Measurements from ENCODE around the gene CLCF1. TPM values are rescaled to one million over a fixed set of nuclear protein-coding genes. Genes with fewer than 3 reads are reported as not detected.

Gene CLCF1
- polyA plus RNA-seq = not detected in 2 replicates

GRCh38 chr11:67372993-67373647 is at the start of gene CLCF1:
TSS of gene CLCF1 (minus strand) at chr11:67373598. CDS start at chr11:67373539, 59 bp downstream.

DNA sequence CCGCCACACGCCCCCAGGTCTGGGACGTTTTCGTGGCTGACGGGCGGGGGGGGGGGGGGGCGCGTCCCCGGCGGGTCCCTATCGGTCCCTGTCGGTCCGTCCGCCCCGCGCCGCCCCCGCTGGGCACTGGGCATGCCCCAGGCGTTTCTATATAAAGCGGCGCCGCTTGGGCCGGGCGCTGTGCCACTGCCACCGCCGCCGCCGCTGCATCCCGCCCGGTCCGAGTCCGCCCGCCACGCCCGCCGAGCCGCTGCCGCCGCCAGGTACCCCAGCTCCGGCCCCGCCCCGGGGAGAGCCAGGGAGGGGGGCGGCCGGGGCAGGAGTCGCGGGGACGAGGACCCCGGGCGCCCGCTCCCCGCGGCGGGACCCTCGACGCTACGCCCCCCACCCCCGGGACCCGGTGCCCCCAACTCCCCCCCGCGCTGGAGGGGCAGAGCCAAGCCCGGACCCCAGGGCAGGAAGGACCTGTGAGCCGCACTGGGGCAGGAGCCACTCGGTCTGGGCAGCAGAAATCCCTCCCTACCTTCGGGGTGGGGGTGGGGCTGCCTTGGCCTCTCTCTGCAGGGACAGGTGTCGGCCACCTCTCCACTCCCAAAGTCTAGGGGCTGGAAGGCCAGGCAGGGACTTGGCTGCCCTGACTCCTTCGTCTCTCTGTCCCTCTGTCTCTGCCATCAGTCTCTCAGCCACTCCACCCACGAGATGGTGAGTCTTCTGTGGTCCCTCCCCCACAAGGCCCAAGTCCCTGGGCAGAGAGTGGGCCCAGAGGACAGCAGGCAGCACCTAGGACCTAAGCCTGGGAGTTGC is 42.3 kb upstream of the CLCF1 start, which contains the start of gene CARNS1:
CARNS1 (plus strand) TSS at position 178 of the 804 bp plus-strand sequence; CDS start at position 700, 522 bp downstream.

GRCh38 chr11:67401495-67402191 is 28.2 kb upstream of the CLCF1 start, which contains the start of gene PPP1CA:
TSS of gene PPP1CA (minus strand) at chr11:67401858. CDS start at chr11:67401782, 76 bp downstream.

DNA sequence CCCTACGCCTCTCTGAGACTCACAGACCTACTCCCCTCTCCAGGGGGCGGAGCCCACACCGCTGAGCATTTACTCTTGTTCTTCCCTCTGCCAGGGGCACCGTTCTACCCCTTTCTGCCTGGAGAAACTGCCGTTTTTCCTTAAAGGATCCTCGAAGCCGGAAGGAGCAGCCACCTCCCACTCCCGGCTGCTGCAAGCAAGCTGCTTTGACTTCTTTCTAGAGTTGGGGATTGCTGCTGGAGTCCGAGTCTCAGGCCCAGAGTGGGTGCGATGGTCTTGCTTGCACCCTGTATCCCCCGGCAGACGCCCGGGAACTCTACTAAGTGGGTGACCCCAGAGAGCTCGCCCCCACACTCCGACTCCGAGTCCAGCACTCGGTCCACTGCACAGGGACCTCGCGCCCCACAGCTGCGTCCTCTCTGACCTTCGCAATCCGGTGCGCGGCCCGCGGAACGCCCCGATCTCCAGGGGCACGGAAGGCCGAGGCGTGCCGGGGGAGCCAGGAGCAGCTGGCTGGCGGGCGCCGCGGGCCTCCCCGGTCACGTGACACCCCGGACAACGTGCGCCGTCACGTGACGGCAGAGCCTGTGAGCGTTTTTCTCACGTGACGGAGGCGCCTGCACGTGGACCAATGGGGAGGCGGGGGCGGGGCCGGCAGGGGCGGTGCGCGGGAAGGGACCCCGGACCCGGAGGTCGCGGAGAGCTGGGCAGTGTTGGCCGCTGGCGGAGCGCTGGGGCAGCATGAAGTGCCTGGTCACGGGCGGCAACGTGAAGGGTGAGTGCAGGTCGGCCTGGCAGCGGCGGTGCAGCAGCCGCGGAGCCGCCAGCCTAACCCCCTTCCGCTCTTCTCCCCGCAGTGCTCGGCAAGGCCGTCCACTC is 18.1 kb upstream of the CLCF1 start, which contains the start of gene RAD9A:
RAD9A (plus strand) TSS at position 683 of the 879 bp plus-strand sequence; CDS start at position 742, 59 bp downstream.

GRCh38 chr11:67353317-67354074 is 19.9 kb downstream of the CLCF1 start, which contains the start of gene POLD4:
TSS of gene POLD4 (minus strand) at chr11:67353546. CDS start at chr11:67353399, 147 bp downstream.

Other genes with a start within 250 kb of the CLCF1 start
- gene GRK2, start 107.1 kb downstream of the CLCF1 start, polyA plus RNA-seq = 1.1 and 1.2 TPM in 2 replicates
- gene ANKRD13D, start 84.3 kb downstream of the CLCF1 start, polyA plus RNA-seq = 0.63 and 4.3 TPM in 2 replicates
- gene SSH3, start 70.1 kb downstream of the CLCF1 start, polyA plus RNA-seq = 3.2 TPM in 1 of 2 replicates, not detected in the other
- 4.0 TPM in 1 of 2 replicates, not detected in the other for gene POLD4, start 20.1 kb downstream of the CLCF1 start, polyA plus RNA-seq
- 0.35 and 2.5 TPM in 2 replicates for gene RAD9A, start 18.4 kb upstream of the CLCF1 start, polyA plus RNA-seq
- 14.0 and 30.5 TPM in 2 replicates for gene PPP1CA, start 28.3 kb upstream of the CLCF1 start, polyA plus RNA-seq
- gene TBC1D10C, start 30.5 kb upstream of the CLCF1 start, polyA plus RNA-seq = not detected in 2 replicates
- 0.39 and 0.41 TPM in 2 replicates for gene CARNS1, start 42.1 kb upstream of the CLCF1 start, polyA plus RNA-seq
- gene RPS6KB2, start 54.9 kb upstream of the CLCF1 start, polyA plus RNA-seq = 0.66 TPM in 1 of 2 replicates, not detected in the other
- 1.0 TPM in 1 of 2 replicates, not detected in the other for gene PTPRCAP, start 64.1 kb upstream of the CLCF1 start, polyA plus RNA-seq
- 1.5 and 4.7 TPM in 2 replicates for gene CORO1B, start 69.9 kb upstream of the CLCF1 start, polyA plus RNA-seq
- not detected in 2 replicates for gene GPR152, start 79.1 kb upstream of the CLCF1 start, polyA plus RNA-seq
- 0.08 and 0.52 TPM in 2 replicates for gene CABP4, start 81.8 kb upstream of the CLCF1 start, polyA plus RNA-seq
- 37.1 and 46.2 TPM in 2 replicates for gene TMEM134, start 95.7 kb upstream of the CLCF1 start, polyA plus RNA-seq
- gene AIP, start 109.4 kb upstream of the CLCF1 start, polyA plus RNA-seq = 33.2 and 34.2 TPM in 2 replicates
- 0.10 and 0.95 TPM in 2 replicates for gene PITPNM1, start 131.8 kb upstream of the CLCF1 start, polyA plus RNA-seq
- gene CDK2AP2, start 134.6 kb upstream of the CLCF1 start, polyA plus RNA-seq = 30.5 and 34.5 TPM in 2 replicates
- gene CABP2, start 149.8 kb upstream of the CLCF1 start, polyA plus RNA-seq = not detected in 2 replicates
- 101 and 134 TPM in 2 replicates for gene GSTP1, start 210.2 kb upstream of the CLCF1 start, polyA plus RNA-seq
- gene NDUFV1, start 233.3 kb upstream of the CLCF1 start, polyA plus RNA-seq = 104 and 130 TPM in 2 replicates

Data from Purkinje cell (primary cell).